Adrenal gland (tissue), 5 donors: ENCODE data around the gene PSMB11.

Experiments
- CTCF ChIP-seq, 6 experiments: fragments of 450-650 bp in 4 of 6; fragments of 200-600 bp in 2 of 6; sonication (generic) in 1 of 6; IDR thresholded peaks; 1 replicate in 5 of 6; 2 replicates in 1 of 6; pipeline versions ENCODE4 v1.5.1 to v1.8.0; 2016 to 2021; ENCODE audit warnings: antibody characterized with exemption in 6 of 6, mild to moderate bottlenecking in 2 of 6, moderate library complexity in 1 of 6
- POLR2A ChIP-seq, 2 donors: fragments of 450-650 bp; IDR thresholded peaks; one replicate each; pipeline ENCODE4 v1.6.1; 2017; ENCODE audit warnings: antibody characterized with exemption in 2 of 2, mild to moderate bottlenecking in 2 of 2, moderate library complexity in 1 of 2
- donor health status: DM: no; HTN: no; CAD: no.

GRCh38 chr14:23055147-23055550 lies 13.1 kb downstream of the PSMB11 start:
- TF ChIP-seq CTCF (IDR thresholded peaks at IDR 0.05) (no peak), POLR2A (IDR thresholded peaks at IDR 0.05) (no peak)
